Rectal smooth muscle tissue (tissue), 1 donor: ENCODE results near the gene PLVAP.
A peak's percentile ranks its signal among the peaks of the same experiment; 100 is the strongest.

Source experiments
- H3K27ac ChIP-seq: one replicate; pipeline ENCODE4 v1.7.0; 2013; ENCODE audit warnings: low read depth, low read length, inconsistent platforms
- H3K27me3 ChIP-seq: one replicate; pipeline ENCODE4 v1.7.0; 2013; ENCODE audit warnings: low read length; ENCODE audit not compliant: control insufficient read depth, insufficient read depth
- H3K36me3 ChIP-seq: one replicate; pipeline ENCODE4 v1.7.0; 2013; ENCODE audit warnings: low read length; ENCODE audit not compliant: control insufficient read depth, insufficient read depth
- H3K4me1 ChIP-seq: one replicate; pipeline ENCODE4 v1.7.0; 2013; ENCODE audit warnings: low read length; ENCODE audit not compliant: control insufficient read depth, insufficient read depth
- H3K4me3 ChIP-seq: one replicate; pipeline ENCODE4 v1.7.0; 2013; ENCODE audit warnings: low read length
- H3K9ac ChIP-seq: one replicate; pipeline ENCODE4 v1.7.0; 2013; ENCODE audit warnings: low read length

PLVAP gene

GRCh38 chr19:17346109-17346671, 31.0 kb downstream of the PLVAP start:
- H3K27me3 ChIP-seq = peaks cover 6% of the 10 kb centered on the region
- no peaks in the 10 kb centered on the region for H3K36me3 ChIP-seq
- no peak overlapping the region for H3K9ac ChIP-seq
- H3K4me1 ChIP-seq = peaks cover 3% of the 10 kb centered on the region
- H3K4me3 ChIP-seq = no peak overlapping the region
- H3K27ac ChIP-seq = no peak overlapping the region

DNA sequence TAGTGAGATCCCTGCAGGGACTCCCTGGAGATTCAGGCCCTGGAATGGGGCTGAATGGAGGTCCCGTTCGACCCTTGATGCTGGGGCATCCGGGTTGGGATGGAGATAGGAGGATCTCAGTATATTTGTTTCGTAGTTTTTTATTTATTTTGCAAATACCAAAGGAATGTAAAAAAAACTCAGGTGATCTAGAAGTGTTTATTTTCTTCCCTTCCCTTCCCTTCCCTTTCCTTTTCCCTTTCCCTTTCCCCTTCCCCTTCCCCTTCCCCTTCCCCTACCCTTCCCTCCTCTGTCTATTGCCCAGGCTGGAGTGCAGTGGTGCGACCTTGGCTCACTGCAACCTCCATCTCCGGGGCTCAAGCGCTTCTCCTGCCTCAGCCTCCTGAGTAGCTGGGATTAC, 35.3 kb downstream of the PLVAP start:
- H3K9ac ChIP-seq = no peak overlapping the region
- no peaks in the 10 kb centered on the region for H3K36me3 ChIP-seq
- peaks cover 10% of the 10 kb centered on the region for H3K4me1 ChIP-seq
- H3K4me3 ChIP-seq = no peak overlapping the region
- no peak overlapping the region for H3K27ac ChIP-seq
- H3K27me3 ChIP-seq = no peaks in the 10 kb centered on the region

DNA sequence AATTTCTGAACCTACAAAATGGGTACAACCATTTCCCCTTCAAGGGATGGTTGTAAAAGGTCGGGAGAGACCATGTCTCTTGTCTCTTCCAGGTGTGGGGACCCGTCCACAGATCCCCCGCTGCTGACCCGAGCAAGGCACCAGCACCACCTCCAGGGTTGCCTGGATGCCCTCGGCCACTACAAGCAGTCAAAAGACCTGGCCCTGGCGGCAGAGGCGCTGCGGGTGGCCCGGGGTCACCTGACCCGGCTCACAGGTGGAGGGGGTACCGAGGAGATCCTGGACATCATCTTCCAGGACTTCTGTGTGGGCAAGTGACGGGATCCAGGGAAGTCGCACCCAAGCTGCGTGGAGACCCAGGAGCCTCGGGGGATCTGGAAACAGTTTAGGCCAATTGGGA, 35.8 kb downstream of the PLVAP start:
- Histone ChIP-seq H3K27me3 (no peaks in the 10 kb centered on the region), H3K36me3 (no peaks in the 10 kb centered on the region), H3K9ac (no peak overlapping the region), H3K4me1 (peaks cover 10% of the 10 kb centered on the region), H3K4me3 (no peak overlapping the region), H3K27ac (no peak overlapping the region)

DNA sequence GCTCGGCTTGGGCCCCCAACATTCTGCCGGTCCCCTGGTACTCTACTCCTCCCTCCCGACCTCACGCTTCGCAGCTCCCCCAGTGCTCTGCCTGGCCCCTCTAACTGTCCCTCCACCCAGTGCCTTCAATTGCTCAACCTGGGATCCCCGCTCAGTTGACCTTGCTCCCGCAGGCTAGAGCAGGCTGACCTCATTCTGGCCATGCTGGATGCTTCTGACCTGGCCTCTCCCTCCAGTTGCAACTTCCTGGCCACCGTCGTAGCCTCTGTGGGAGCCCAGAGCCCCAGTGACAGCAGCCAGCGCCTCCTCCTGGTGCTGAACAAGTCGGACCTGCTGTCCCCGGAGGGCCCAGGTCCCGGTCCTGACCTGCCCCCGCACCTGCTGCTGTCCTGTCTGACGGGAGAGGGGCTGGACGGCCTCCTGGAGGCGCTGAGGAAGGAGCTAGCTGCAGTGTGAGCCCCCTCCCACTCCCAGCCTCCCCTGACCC, 36.2 kb downstream of the PLVAP start:
- Histone ChIP-seq H3K9ac (no peak overlapping the region), H3K4me1 (peaks cover 7% of the 10 kb centered on the region), H3K27ac (no peak overlapping the region), H3K4me3 (no peak overlapping the region), H3K27me3 (no peaks in the 10 kb centered on the region), H3K36me3 (no peaks in the 10 kb centered on the region)

GRCh38 chr19:17340302-17340870, 36.8 kb downstream of the PLVAP start:
- Histone ChIP-seq H3K36me3 (no peaks in the 10 kb centered on the region), H3K9ac (no peak overlapping the region), H3K27me3 (no peaks in the 10 kb centered on the region), H3K4me1 (peaks cover 8% of the 10 kb centered on the region), H3K27ac (no peak overlapping the region), H3K4me3 (no peak overlapping the region)

DNA sequence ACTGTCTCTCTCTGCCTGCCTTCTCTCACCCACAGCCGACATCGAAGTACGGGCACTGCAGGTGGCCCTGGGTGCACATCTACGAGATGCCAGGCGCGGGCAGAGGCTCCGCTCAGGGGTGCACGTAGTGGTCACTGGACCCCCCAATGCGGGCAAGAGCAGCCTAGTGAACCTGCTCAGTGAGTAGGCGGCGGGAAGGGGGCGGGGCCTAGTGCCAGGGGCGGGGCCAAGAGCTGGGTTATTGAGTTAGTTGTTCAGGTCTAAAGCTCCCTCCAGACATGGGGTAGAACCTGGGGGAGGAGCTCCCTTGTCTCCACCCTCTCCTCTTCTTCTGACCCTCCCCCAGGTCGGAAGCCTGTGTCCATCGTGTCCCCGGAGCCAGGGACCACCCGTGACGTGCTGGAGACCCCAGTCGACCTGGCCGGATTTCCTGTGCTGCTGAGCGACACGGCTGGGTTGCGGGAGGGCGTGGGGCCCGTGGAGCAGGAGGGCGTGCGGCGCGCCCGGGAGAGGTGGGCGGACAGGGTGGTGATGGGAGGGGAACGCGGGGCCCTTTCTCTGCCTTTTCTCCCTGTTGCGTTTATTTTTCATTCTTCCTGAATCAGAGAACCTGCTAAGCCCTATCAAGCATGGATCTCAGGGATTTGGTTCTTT, 37.9 kb downstream of the PLVAP start:
- Histone ChIP-seq H3K4me1 (peaks cover 12% of the 10 kb centered on the region), H3K36me3 (no peaks in the 10 kb centered on the region), H3K27me3 (no peaks in the 10 kb centered on the region), H3K4me3 (no peak overlapping the region), H3K9ac (no peak overlapping the region), H3K27ac (no peak overlapping the region)

DNA sequence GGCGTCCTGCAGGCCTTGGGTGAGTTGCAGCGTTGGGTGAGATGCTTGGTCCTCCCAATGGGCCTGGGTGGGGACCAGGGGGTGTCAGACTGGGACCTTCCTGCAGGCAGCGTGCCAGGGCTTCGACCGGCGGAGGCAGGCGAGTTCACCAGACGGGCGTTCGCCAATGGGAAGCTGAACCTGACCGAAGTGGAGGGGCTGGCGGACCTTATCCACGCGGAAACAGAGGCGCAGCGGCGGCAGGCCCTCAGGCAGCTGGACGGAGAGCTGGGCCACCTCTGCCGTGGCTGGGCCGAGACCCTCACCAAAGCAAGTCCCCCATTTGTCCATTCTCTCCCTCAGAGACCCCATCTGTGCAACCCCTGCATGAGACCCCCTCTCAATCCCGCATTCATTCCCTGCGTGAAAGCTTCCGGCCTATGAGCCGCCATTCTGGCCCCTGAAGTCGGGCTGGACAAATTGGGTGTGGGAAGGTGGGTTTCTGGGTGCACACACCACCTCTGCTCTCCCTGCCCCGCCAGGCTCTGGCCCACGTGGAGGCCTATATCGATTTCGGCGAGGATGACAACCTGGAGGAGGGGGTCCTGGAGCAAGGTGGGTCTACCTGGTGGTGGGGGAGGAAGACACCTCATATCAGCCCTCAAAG, 38.6 kb downstream of the PLVAP start:
- Histone ChIP-seq H3K4me3 (peak overlapping the region; percentile 84), H3K27me3 (no peaks in the 10 kb centered on the region), H3K4me1 (peaks cover 12% of the 10 kb centered on the region), H3K9ac (no peak overlapping the region), H3K27ac (no peak overlapping the region), H3K36me3 (no peaks in the 10 kb centered on the region)

DNA sequence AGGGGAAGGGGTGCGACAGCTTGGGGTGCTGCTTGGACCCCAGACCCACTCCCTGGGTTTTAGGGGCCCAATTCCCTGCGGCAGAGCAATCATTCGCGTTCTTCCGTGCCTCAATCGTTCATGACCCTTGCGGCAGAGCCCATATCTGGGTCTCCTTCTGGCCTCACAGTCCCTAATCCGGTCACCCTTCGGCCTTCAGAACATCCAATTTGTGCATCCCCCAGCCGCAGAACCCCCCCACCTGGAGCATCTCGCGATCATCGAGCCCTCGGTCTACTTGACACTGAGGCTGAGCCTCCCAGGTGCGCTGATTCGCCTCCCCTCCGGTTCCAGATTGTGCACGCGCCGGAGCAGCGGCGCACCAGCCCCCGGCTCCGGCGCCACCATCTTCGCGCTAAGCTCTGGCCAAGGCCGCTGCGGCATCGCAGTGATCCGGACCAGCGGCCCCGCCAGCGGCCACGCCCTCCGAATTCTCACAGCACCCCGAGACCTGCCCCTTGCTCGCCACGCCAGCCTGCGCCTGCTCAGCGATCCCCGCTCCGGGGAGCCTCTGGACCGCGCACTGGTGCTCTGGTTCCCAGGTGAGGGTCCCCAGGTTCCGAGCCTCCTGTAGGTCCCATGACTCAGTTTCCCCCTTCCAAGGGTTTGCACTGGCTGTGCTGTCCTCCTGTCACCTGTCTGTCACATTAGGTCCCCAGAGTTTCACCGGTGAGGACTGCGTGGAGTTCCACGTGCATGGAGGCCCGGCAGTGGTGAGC, 39.3 kb downstream of the PLVAP start:
- H3K36me3 ChIP-seq = no peaks in the 10 kb centered on the region
- H3K4me1 ChIP-seq = peaks cover 12% of the 10 kb centered on the region
- peak overlapping the region; percentile 89 for H3K9ac ChIP-seq
- peak overlapping the region; percentile 84 for H3K4me3 ChIP-seq
- no peaks in the 10 kb centered on the region for H3K27me3 ChIP-seq
- H3K27ac ChIP-seq = peak overlapping the region; percentile 58

GRCh38 chr19:17336872-17337674, 40.1 kb downstream of the PLVAP start, which contains the start of gene GTPBP3:
GTPBP3 (plus strand) TSS chr19:17337553; CDS start chr19:17337612, 59 bp downstream.
- peaks cover 12% of the 10 kb centered on the region for H3K4me1 ChIP-seq
- no peaks in the 10 kb centered on the region for H3K36me3 ChIP-seq
- peak within 1 kb of the TSS; percentile 88 for H3K27ac ChIP-seq
- H3K27me3 ChIP-seq = no peaks in the 10 kb centered on the region
- H3K9ac ChIP-seq = peak within 1 kb of the TSS; percentile 89
- peak within 1 kb of the TSS; percentile 84 for H3K4me3 ChIP-seq

DNA sequence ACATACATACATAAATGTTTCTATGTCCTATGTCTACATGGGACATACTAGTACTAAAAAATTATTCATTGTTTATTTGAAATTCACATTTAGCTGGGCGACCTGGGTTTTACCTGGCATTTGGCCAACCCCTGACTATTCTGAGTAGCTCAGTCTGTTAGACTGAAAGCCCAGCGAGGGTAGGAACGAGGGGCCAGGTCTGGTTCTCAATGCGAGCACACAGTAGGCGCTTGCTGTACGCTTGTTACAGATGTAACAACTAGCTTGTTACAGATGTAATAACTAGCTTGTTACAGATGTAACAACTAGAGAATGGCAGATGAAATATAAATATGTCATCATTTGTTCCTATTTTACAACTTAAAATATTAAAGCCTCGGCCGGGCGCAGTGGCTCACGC, 41.6 kb downstream of the PLVAP start:
- Histone ChIP-seq H3K9ac (no peak overlapping the region), H3K4me1 (peaks cover 12% of the 10 kb centered on the region), H3K27ac (no peak overlapping the region), H3K4me3 (peak overlapping the region; percentile 79), H3K27me3 (no peaks in the 10 kb centered on the region), H3K36me3 (no peaks in the 10 kb centered on the region)

DNA sequence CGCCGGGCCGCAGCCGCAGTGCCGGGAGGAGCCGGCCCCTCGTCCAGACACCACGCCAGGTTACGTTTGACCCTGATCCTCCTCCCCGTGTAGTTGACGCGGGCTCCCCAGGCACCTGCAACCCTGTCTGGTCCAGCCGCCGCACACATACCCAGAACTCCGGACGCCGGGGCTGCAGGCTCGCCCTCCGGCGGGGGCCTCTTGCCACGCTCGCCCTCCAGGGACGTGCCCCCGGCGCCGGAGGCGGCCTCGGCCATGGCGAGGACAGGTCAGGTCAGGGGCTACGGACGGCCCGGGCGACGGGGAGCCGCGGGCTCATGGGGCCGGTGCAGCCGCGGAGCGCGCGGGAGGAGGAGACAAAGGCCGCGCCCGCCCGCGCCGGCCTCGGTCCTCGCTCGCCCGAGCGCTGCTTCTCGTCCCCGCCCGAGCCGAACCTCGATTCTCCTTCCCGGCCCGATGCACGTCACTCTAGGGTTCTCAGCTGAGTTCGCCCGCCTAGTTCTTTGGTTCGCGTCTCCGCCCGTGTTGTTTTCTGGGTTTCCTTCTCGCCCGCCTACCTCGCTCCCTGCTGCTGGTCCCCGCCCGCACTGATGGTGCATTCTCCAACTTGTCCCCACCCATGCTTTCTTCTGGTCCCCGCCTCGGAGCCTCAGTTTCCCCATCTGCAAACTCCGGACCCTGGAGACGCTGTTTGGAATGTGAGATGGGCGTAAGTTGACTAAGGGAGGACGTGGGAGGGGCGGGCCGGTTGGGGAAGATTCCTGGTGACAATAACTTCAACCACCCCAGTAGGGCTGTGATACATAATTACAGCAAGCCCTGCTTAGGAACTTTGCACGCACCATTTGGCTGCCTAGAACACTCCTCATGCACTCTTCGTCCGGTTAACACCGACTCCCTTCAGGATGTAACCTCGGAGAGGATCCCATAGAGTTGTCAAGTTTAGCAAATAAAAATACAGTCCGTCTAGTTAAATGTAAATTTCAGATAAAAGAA, 42.4 kb downstream of the PLVAP start, which contains the start of gene ANO8:
ANO8 (minus strand) TSS at position 442 of the 996 bp plus-strand sequence; CDS start at position 257, 185 bp downstream.
- no peaks in the 10 kb centered on the region for H3K36me3 ChIP-seq
- H3K27ac ChIP-seq = no peak within 1 kb of the TSS
- peak within 1 kb of the TSS; percentile 79 for H3K4me3 ChIP-seq
- peaks cover 12% of the 10 kb centered on the region for H3K4me1 ChIP-seq
- no peak within 1 kb of the TSS for H3K9ac ChIP-seq
- peaks cover 3% of the 10 kb centered on the region for H3K27me3 ChIP-seq
